Caco-2 (cell line): ENCODE results near the gene HIVEP2. TPM values are rescaled to one million over a fixed set of nuclear protein-coding genes. Genes with fewer than 3 reads are reported as not detected.

Source experiments
- BruUV-seq: library from RNA; stranded (reverse); fragments of 400-500 nt; replicated peaks from 2 replicates; lab custom pipeline; 2021; lab: Mats Ljungman, UMichigan
- CTCF ChIA-PET: fragments of 300-600 bp; sonication (Branson Sonifier 250); formaldehyde crosslinking; loops from one replicate; lab custom pipeline; 2022; ENCODE audit warnings: antibody characterized with exemption; lab: Charles Lee
- POLR2A ChIA-PET: fragments of 300-600 bp; sonication (Branson Sonifier 250); formaldehyde crosslinking; loops from one replicate; lab custom pipeline; 2022; ENCODE audit warnings: antibody characterized with exemption; lab: Charles Lee
- DNase-seq, 2 experiments: peaks; one replicate each; pipeline versions ENCODE4 v3.0.0 to v3.0.0-alpha.2; 2020 to 2022
- H3K27me3 ChIP-seq: replicated peaks from 2 replicates; pipeline ENCODE4 v1.6.0; 2011; ENCODE audit warnings: low read length; ENCODE audit not compliant: control insufficient read depth, insufficient read depth
- H3K36me3 ChIP-seq: 2 replicates; pipeline ENCODE4 v1.5.1; 2011; ENCODE audit warnings: low read length; ENCODE audit not compliant: control insufficient read depth, insufficient read depth
- H3K4me1 ChIP-seq: fragments of 250-450 bp; sonication (Bioruptor Pico); 2 replicates; pipeline ENCODE4 v1.5.1; 2020; ENCODE audit warnings: mild to moderate bottlenecking
- H3K4me3 ChIP-seq: 2 replicates; pipeline ENCODE4 v1.5.1; 2011; ENCODE audit warnings: low read depth, mild to moderate bottlenecking, control low read depth, low read length
- H3K9me3 ChIP-seq: fragments of 250-450 bp; sonication (Bioruptor Pico); 2 replicates; pipeline ENCODE4 v1.5.1; 2020; ENCODE audit warnings: mild to moderate bottlenecking, moderate library complexity
- H3K27ac Mint-ChIP-seq: one replicate; pipeline ENCODE4 v1.8.0; 2022; ENCODE audit warnings: mixed read lengths; ENCODE audit not compliant: unreplicated experiment
- H3K27me3 Mint-ChIP-seq: one replicate; pipeline ENCODE4 v1.8.0; 2022; ENCODE audit warnings: mixed read lengths; ENCODE audit not compliant: insufficient read depth, unreplicated experiment
- H3K36me3 Mint-ChIP-seq: one replicate; pipeline ENCODE4 v1.8.0; 2022; ENCODE audit warnings: mild to moderate bottlenecking, mixed read lengths; ENCODE audit not compliant: insufficient read depth, unreplicated experiment
- H3K4me1 Mint-ChIP-seq: one replicate; pipeline ENCODE4 v1.8.0; 2022; ENCODE audit warnings: low read depth, mixed read lengths; ENCODE audit not compliant: unreplicated experiment
- H3K4me3 Mint-ChIP-seq: one replicate; pipeline ENCODE4 v1.8.0; 2022; ENCODE audit warnings: mild to moderate bottlenecking, moderate library complexity, mixed read lengths; ENCODE audit not compliant: unreplicated experiment
- H3K9me3 Mint-ChIP-seq: one replicate; pipeline ENCODE4 v1.8.0; 2022; ENCODE audit warnings: mixed read lengths; ENCODE audit not compliant: unreplicated experiment
- CTCF ChIP-seq, 2 experiments: fragments of 200-600 bp in 1 of 2; IDR thresholded peaks; 1 replicate in 1 of 2; 2 replicates in 1 of 2; pipeline versions ENCODE4 v1.5.1 to v1.8.0; 2011 to 2022; ENCODE audit warnings: antibody characterized with exemption in 1 of 2, control low read depth in 1 of 2, inconsistent platforms in 1 of 2, low read depth in 1 of 2, low read length in 1 of 2, mild to moderate bottlenecking in 1 of 2, moderate library complexity in 1 of 2; ENCODE audit not compliant: insufficient read depth in 1 of 2, severe bottlenecking in 1 of 2, unreplicated experiment in 1 of 2
- intact Hi-C: fragments of 100-400 bp; cut with micrococcal nuclease; formaldehyde crosslinking; loops from one replicate; pipeline ENCODE4 v1.10.0; 2022; ENCODE audit not compliant: unreplicated experiment
- total RNA-seq: library from RNA; stranded (reverse); gene quantifications from 2 replicates; pipeline ENCODE4 v1.2.3, GENCODE V29; 2022

The HIVEP2 gene
- total RNA-seq, 1 experiment from 2014 or later = 1.0 TPM

- ChIA-PET CTCF (no interaction called here), POLR2A (interaction anchor here (0.6 kb wide), 1 partner anchor 47 kb away, joined by 7 read pairs; no protein-coding TSS in a partner anchor)
- Histone ChIP-seq H3K4me3 (no peak overlapping the region), H3K9me3 (no peaks in the 10 kb centered on the region), H3K27me3 (0 out of 2 replicates have a peak, but pooled peaks cover 1% of the 10 kb centered on the region), H3K36me3 (no peaks in the 10 kb centered on the region), H3K4me1 (no peaks in the 10 kb centered on the region)
- Mint-ChIP-seq H3K36me3 (no peaks in the 10 kb centered on the region), H3K4me3 (no peak overlapping the region), H3K9me3 (no peaks in the 10 kb centered on the region), H3K4me1 (peaks cover 6% of the 10 kb centered on the region), H3K27me3 (no peaks in the 10 kb centered on the region), H3K27ac (no peak overlapping the region)
- no peak for DNase-seq
- TF ChIP-seq CTCF (IDR thresholded peaks at IDR 0.05; ENCODE audit: insufficient read depth in 1 of 2, low read depth in 1 of 2, low read length in 1 of 2, severe bottlenecking in 1 of 2, unreplicated experiment in 1 of 2) = no peak
- BruUV-seq = no TSS peak
- intact Hi-C loops = no loop called here
Measured at GRCh38 chr6:142757852-142758628, 186.9 kb downstream of the HIVEP2 start.

- no peaks in the 10 kb centered on the region for H3K36me3 ChIP-seq
- TF ChIP-seq CTCF (IDR thresholded peaks at IDR 0.05; ENCODE audit: insufficient read depth in 1 of 2, low read depth in 1 of 2, low read length in 1 of 2, severe bottlenecking in 1 of 2, unreplicated experiment in 1 of 2) = no peak
- Mint-ChIP-seq H3K36me3 (no peaks in the 10 kb centered on the region), H3K4me3 (no peak overlapping the region), H3K4me1 (peaks cover 6% of the 10 kb centered on the region), H3K27ac (no peak overlapping the region), H3K9me3 (no peaks in the 10 kb centered on the region), H3K27me3 (no peaks in the 10 kb centered on the region)
- peak; percentile 20 to 44 for DNase-seq
- H3K9me3 ChIP-seq = no peaks in the 10 kb centered on the region
- intact Hi-C loops = no loop called here
- ChIA-PET CTCF (no interaction called here), POLR2A (no interaction called here)
- H3K4me3 ChIP-seq = no peak overlapping the region
- no peaks in the 10 kb centered on the region for H3K4me1 ChIP-seq
- H3K27me3 ChIP-seq = 0 out of 2 replicates have a peak, but pooled peaks cover 1% of the 10 kb centered on the region
- BruUV-seq = no TSS peak
Measured at GRCh38 chr6:142756215-142756630, 188.8 kb downstream of the HIVEP2 start.

- H3K36me3 Mint-ChIP-seq = no peaks in the 10 kb centered on the region
- Histone ChIP-seq H3K27me3 (0 out of 2 replicates have a peak, but pooled peaks cover 1% of the 10 kb centered on the region), H3K4me3 (no peak overlapping the region), H3K36me3 (no peaks in the 10 kb centered on the region), H3K9me3 (no peaks in the 10 kb centered on the region), H3K4me1 (no peaks in the 10 kb centered on the region)
- DNase-seq = no peak
- H3K4me1 Mint-ChIP-seq = peaks cover 6% of the 10 kb centered on the region
- H3K27ac Mint-ChIP-seq = no peak overlapping the region
- H3K9me3 Mint-ChIP-seq = no peaks in the 10 kb centered on the region
- H3K27me3 Mint-ChIP-seq = no peaks in the 10 kb centered on the region
- POLR2A ChIA-PET = no interaction called here
- intact Hi-C loops = no loop called here
- H3K4me3 Mint-ChIP-seq = no peak overlapping the region
- no peak for TF ChIP-seq CTCF (IDR thresholded peaks at IDR 0.05; ENCODE audit: insufficient read depth in 1 of 2, low read depth in 1 of 2, low read length in 1 of 2, severe bottlenecking in 1 of 2, unreplicated experiment in 1 of 2)
- CTCF ChIA-PET = no interaction called here
- no TSS peak for BruUV-seq
Measured at GRCh38 chr6:142753196-142753595, 191.8 kb downstream of the HIVEP2 start.
